K562 (cell line): ENCODE results near the gene PIP5K1B. TPM values are rescaled to one million over a fixed set of nuclear protein-coding genes. Genes with fewer than 3 reads are reported as not detected.

Experiments
- ATAC-seq: fragments of 200-7000 bp; cut with Tn5 transposase; 3 replicates; pipeline ENCODE4 v1.9.1; 2020; ENCODE audit warnings: moderate library complexity
- BruUV-seq: library from RNA; stranded (reverse); fragments of 400-500 nt; replicated peaks from 2 replicates; lab custom pipeline; 2021; lab: Mats Ljungman, UMichigan
- CTCF ChIA-PET: fragments of 300-600 bp; formaldehyde crosslinking; extraction: SDS; loops from one replicate; lab custom pipeline; 2021; ENCODE audit warnings: low intra/inter-chr PET ratio; lab: Yijun Ruan, JAX
- POLR2A ChIA-PET: fragments of 300-600, 350-650 bp; sonication (Branson Sonifier 250); formaldehyde crosslinking; extraction: SDS; loops from one replicate; lab custom pipeline; 2021; ENCODE audit warnings: antibody characterized with exemption, inconsistent platforms; lab: Yijun Ruan, JAX
- DNase-seq, 4 experiments: peaks; one replicate each; pipeline versions ENCODE4 v3.0.0 to v3.0.0-alpha.2; 2011 to 2018; ENCODE audit warnings: low spot score in 3 of 4, mixed read lengths in 3 of 4; ENCODE audit errors: extremely low read depth in 1 of 4
- FAIRE-seq: peaks from 2 replicates; lab custom pipeline; 2011; peaks lifted over from hg19 to GRCh38; lab: Jason Lieb, UNC
- H2AFZ ChIP-seq: 2 replicates; pipeline ENCODE4 v1.6.0; 2011; ENCODE audit warnings: low read depth, low read length, control low read depth, inconsistent platforms
- H3K27ac ChIP-seq: fragments of 200-600 bp; 3 replicates; pipeline ENCODE4 v1.8.0; 2011; ENCODE audit warnings: low read depth, mild to moderate bottlenecking, control low read depth, inconsistent platforms, low read length, moderate library complexity, mixed read lengths; ENCODE audit errors: extremely low read depth
- H3K27me3 ChIP-seq, 2 experiments: fragments of 300-600 bp in 1 of 2; 2 replicates in 1 of 2; 3 replicates in 1 of 2; pipeline versions ENCODE4 v1.6.0 to v1.8.0; 2011; ENCODE audit warnings: inconsistent platforms in 2 of 2, low read length in 2 of 2, mild to moderate bottlenecking in 1 of 2, mixed read lengths in 1 of 2, moderate library complexity in 1 of 2; ENCODE audit not compliant: control insufficient read depth in 2 of 2, insufficient read depth in 2 of 2
- H3K36me3 ChIP-seq: fragments of 300-600 bp; 3 replicates; pipeline ENCODE4 v1.8.0; 2011; ENCODE audit warnings: mild to moderate bottlenecking, low read length, inconsistent platforms; ENCODE audit not compliant: control insufficient read depth, insufficient read depth
- H3K4me1 ChIP-seq, 2 experiments: fragments of 200-600 bp in 1 of 2; replicated peaks in 1 of 2; 2 replicates in 1 of 2; 3 replicates in 1 of 2; pipeline versions ENCODE4 v1.5.1 to v1.8.0; 2011; ENCODE audit warnings: inconsistent platforms in 2 of 2, low read length in 2 of 2, mild to moderate bottlenecking in 1 of 2, mixed read lengths in 1 of 2, moderate library complexity in 1 of 2; ENCODE audit not compliant: control insufficient read depth in 2 of 2, insufficient read depth in 2 of 2
- H3K4me2 ChIP-seq: 2 replicates; pipeline ENCODE4 v1.6.1; 2011; ENCODE audit warnings: low read length, control low read depth, inconsistent platforms, mixed read lengths; ENCODE audit not compliant: insufficient read depth
- H3K4me3 ChIP-seq: fragments of 200-600 bp; sonication (generic), shearing (Covaris generic); 2 replicates; pipeline ENCODE4 v1.5.1; 2016; ENCODE audit warnings: control low read depth, inconsistent platforms
- H3K79me2 ChIP-seq: fragments of 200-600 bp; 3 replicates; pipeline ENCODE4 v1.8.0; 2011; ENCODE audit warnings: low read length, inconsistent platforms; ENCODE audit not compliant: control insufficient read depth, insufficient read depth
- H3K9ac ChIP-seq, 2 experiments: 2 replicates each; pipeline versions ENCODE4 v1.6.0 to v1.6.1; 2011; ENCODE audit warnings: low read depth in 2 of 2, low read length in 2 of 2, control low read depth in 1 of 2, inconsistent platforms in 1 of 2, mild to moderate bottlenecking in 1 of 2, mixed read lengths in 1 of 2; ENCODE audit not compliant: insufficient read depth in 1 of 2
- H3K9me1 ChIP-seq: one replicate; pipeline ENCODE4 v1.6.0; 2011; ENCODE audit warnings: inconsistent platforms, mild to moderate bottlenecking, low read length, moderate library complexity; ENCODE audit not compliant: control insufficient read depth, insufficient read depth
- H3K9me3 ChIP-seq: replicated peaks from 2 replicates; pipeline ENCODE4 v1.5.1; 2011; ENCODE audit warnings: low read depth, low read length, inconsistent platforms; ENCODE audit not compliant: control insufficient read depth, insufficient read depth
- H4K20me1 ChIP-seq: replicated peaks from 2 replicates; pipeline ENCODE4 v1.6.1; 2011; ENCODE audit warnings: low read length, inconsistent platforms, mixed read lengths; ENCODE audit not compliant: control insufficient read depth, insufficient read depth
- ARNT ChIP-seq, 2 experiments: fragments of 450-650 bp; IDR thresholded peaks; 2 replicates each; pipeline ENCODE4 v1.6.1; 2016; ENCODE audit warnings: mild to moderate bottlenecking in 1 of 2
- ATF2 ChIP-seq: sonication (generic); formaldehyde crosslinking; IDR thresholded peaks from 2 replicates; pipeline ENCODE4 v1.8.1; 2022; ENCODE audit warnings: missing genetic modification reagents
- BACH1 ChIP-seq: fragments of 200-800 bp; sonication (Bioruptor generic); IDR thresholded peaks from 2 replicates; pipeline ENCODE4 v1.6.1; 2016; ENCODE audit warnings: missing genetic modification characterization, missing compliant biosample characterization
- DIDO1 ChIP-seq: fragments of 450-650 bp; IDR thresholded peaks from 2 replicates; pipeline ENCODE4 v1.6.1; 2016; ENCODE audit warnings: low read depth, missing biosample characterization, missing genetic modification characterization
- E2F3 ChIP-seq: fragments of 250-450 bp; sonication (Bioruptor Pico); IDR thresholded peaks from 2 replicates; pipeline ENCODE4 v1.4.0; 2020; ENCODE audit warnings: mild to moderate bottlenecking
- EHMT2 ChIP-seq: fragments of 450-650 bp; IDR thresholded peaks from 2 replicates; pipeline ENCODE4 v1.6.1; 2018; ENCODE audit warnings: antibody characterized with exemption
- EP300 ChIP-seq: IDR thresholded peaks from 2 replicates; pipeline ENCODE4 v1.6.1; 2012; ENCODE audit warnings: low read length, improper control_type of control experiment
- FOXK2 ChIP-seq, 2 experiments: fragments of 450-650 bp; IDR thresholded peaks in 1 of 2; conservative IDR thresholded peaks in 1 of 2; 2 replicates each; pipeline ENCODE4 v1.6.1; 2016; ENCODE audit warnings: low read depth in 2 of 2, mild to moderate bottlenecking in 1 of 2
- LEF1 ChIP-seq: fragments of 450-650 bp; IDR thresholded peaks from 2 replicates; pipeline ENCODE4 v1.6.1; 2016; ENCODE audit warnings: mild to moderate bottlenecking
- NFYB ChIP-seq: IDR thresholded peaks from 2 replicates; pipeline ENCODE4 v1.6.1; 2011; ENCODE audit warnings: mild to moderate bottlenecking, moderate library complexity; ENCODE audit not compliant: insufficient read length; ENCODE audit errors: extremely low read depth
- POLR3A ChIP-seq: IDR thresholded peaks from 2 replicates; pipeline ENCODE4 v1.6.1; 2011; ENCODE audit warnings: borderline replicate concordance, mild to moderate bottlenecking, moderate library complexity; ENCODE audit not compliant: insufficient read length, insufficient read depth; ENCODE audit errors: extremely low read depth
- RERE ChIP-seq: sonication (generic); formaldehyde crosslinking; IDR thresholded peaks from 2 replicates; pipeline ENCODE4 v1.8.0; 2023; ENCODE audit warnings: missing genetic modification reagents, mild to moderate bottlenecking, borderline replicate concordance
- ZFP1 ChIP-seq: fragments of 450-650 bp; formaldehyde crosslinking; IDR thresholded peaks from 2 replicates; pipeline ENCODE4 v1.4.0; 2020; ENCODE audit warnings: mild to moderate bottlenecking, mixed read lengths
- ZNF232 ChIP-seq: sonication (generic); formaldehyde crosslinking; IDR thresholded peaks from 2 replicates; pipeline ENCODE4 v1.8.0; 2022; ENCODE audit warnings: mild to moderate bottlenecking, missing genetic modification reagents
- WGBS: fragments of 100-300 bp; shearing (Covaris generic); methylation state at CpG from one replicate; pipeline ENCODE4 v1.1.6; 2016; ENCODE audit warnings: low coverage, mixed read lengths; ENCODE audit not compliant: insufficient coverage; ENCODE audit errors: missing lambda C conversion rate; 5-methylcytosine and 5-hydroxymethylcytosine counted together
- in situ Hi-C: fragments of 300-500 bp; cut with MboI; formaldehyde crosslinking; loops from 4 replicates; pipeline ENCODE4 v1.15.0; 2018; ENCODE audit warnings: inconsistent platforms, mixed read lengths
- intact Hi-C: fragments of 100-400 bp; cut with micrococcal nuclease; formaldehyde crosslinking; loops from 2 replicates; pipeline ENCODE4 v1.14.2; 2022
- polyA plus RNA-seq, 8 experiments: library from polyadenylated mRNA; depleted of rRNA in 4 of 8; stranded (reverse) in 5 of 8; unstranded in 3 of 8; fragments of >200 nt; fragmentation: Nextera tagmentation in 2 of 8; fragmentation: Illumina TruSeq in 1 of 8; extraction: Ambion mirVana in 2 of 8; extraction: Trizol in 1 of 8; gene quantifications; 2 replicates each; pipeline versions ENCODE4 v1.2.1 to v1.2.3, GENCODE V29; 2011 to 2014; ENCODE audit warnings: inconsistent platforms in 1 of 8, missing spikeins in 1 of 8
- total RNA-seq, 7 experiments: library from RNA; depleted of rRNA in 6 of 7; stranded (reverse); fragments of >200 nt in 6 of 7; fragmentation: Illumina TruSeq in 2 of 7; extraction: Trizol in 2 of 7; gene quantifications; 2 replicates each; pipeline versions ENCODE4 v1.2.1 to v1.2.3, GENCODE V29; 2011 to 2021; ENCODE audit warnings: low replicate concordance in 1 of 7

Gene PIP5K1B
- total and polyA plus RNA-seq, 9 of the 15 experiments (the other 6 are each of a cell fraction or from before 2014, with no cell fraction given), result 3.1 to 12.9 (median 7.4) TPM

- no peak for TF ChIP-seq BACH1 (tag)
Measured at GRCh38 chr9:68896486-68896885, 191.4 kb downstream of the PIP5K1B start (continued).

DNA sequence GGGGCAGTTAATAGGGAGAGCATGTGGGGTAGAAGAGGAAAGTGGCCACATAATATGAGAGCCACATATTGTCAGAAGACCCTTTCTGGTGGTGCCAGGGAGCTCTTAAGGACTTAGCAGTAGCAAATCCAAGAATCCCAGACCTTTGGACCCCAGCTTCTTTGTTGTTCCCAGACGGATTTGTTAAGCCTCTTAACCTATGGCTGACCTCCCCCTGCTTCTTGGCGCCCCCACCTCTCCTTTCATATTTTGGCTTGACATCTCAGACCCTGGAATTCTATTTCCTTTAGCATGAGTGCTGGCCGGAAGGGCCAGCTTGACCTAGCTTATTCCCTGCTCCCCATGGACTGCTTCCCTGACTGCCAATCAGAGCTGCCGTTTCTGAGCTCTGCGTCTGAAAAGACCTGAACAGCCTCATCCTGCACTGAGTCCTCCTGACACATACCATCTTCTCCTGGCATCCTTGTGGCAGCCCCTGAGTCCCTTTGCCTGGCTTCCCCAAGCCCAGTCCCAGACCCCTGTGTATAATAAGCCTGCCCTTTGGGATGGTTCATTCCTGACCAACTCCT lies 192.6 kb downstream of the PIP5K1B start:
- ChIA-PET CTCF (no interaction called here), POLR2A (interaction anchor here (0.7 to 1.2 kb wide), 3 partner anchors 8 to 154 kb away, joined by 3 read pairs; no protein-coding TSS in a partner anchor)
- ATAC-seq, result no peak
- no peaks in the 10 kb centered on the region for H3K79me2 ChIP-seq
- no peak overlapping the region for H3K4me3 ChIP-seq
- no peak overlapping the region for H3K9ac ChIP-seq
- DNase-seq, result no peak
- in situ Hi-C loops (no loop called here), intact Hi-C loops (no loop called here)
- no TSS peak for BruUV-seq
- H4K20me1 ChIP-seq, result no peaks in the 10 kb centered on the region
- no peaks in the 10 kb centered on the region for H3K27me3 ChIP-seq
- no peak overlapping the region for H3K27ac ChIP-seq
- H2AFZ ChIP-seq, result no peak overlapping the region
- no peaks in the 10 kb centered on the region for H3K9me1 ChIP-seq
- H3K36me3 ChIP-seq, result 0 out of 3 replicates have a peak, but pooled peaks cover 2% of the 10 kb centered on the region
- H3K4me2 ChIP-seq, result no peak overlapping the region
- WGBS, result 61% methylated on average over 5 of the region's 5 CpGs
- no peaks in the 10 kb centered on the region for H3K9me3 ChIP-seq
- no peaks in the 10 kb centered on the region for H3K4me1 ChIP-seq
- no peak for FAIRE-seq
- no peak for TF ChIP-seq RERE (CRISPR knock-in tag)
- TF ChIP-seq EHMT2, result no peak
- TF ChIP-seq ZFP1 (CRISPR knock-in tag), result no peak
- no peak for TF ChIP-seq LEF1
- no peak for TF ChIP-seq EP300
- no peak for TF ChIP-seq NFYB
- TF ChIP-seq DIDO1 (tag), result no peak
- TF ChIP-seq E2F3 (CRISPR knock-in tag), result no peak
- no peak for TF ChIP-seq ARNT (IDR thresholded peaks at IDR 0.05)
- TF ChIP-seq FOXK2 (conservative IDR thresholded peaks at IDR 0.05 in 1 of 2, IDR thresholded peaks at IDR 0.05 in 1 of 2; ENCODE audit: low read depth in 2 of 2), result no peak
- no peak for TF ChIP-seq ZNF232 (CRISPR knock-in tag)
- no peak for TF ChIP-seq ATF2
- TF ChIP-seq POLR3A, result no peak
